GM12878 (cell line): Measurements from ENCODE around the gene XKR3. TPM values are rescaled to one million over a fixed set of nuclear protein-coding genes. Genes with fewer than 3 reads are reported as not detected.
"Not testable (repeated sequence)": the region's sequence is repeated elsewhere in the genome, so short reads cannot be mapped to it uniquely, and the experiment has no call there.

Source experiments
- ATAC-seq: fragments of 200-7000 bp; cut with Tn5 transposase; 3 replicates; pipeline ENCODE4 v1.9.1; 2020; ENCODE audit warnings: mild to moderate bottlenecking, moderate library complexity
- BruUV-seq: library from RNA; stranded (reverse); fragments of 400-500 nt; replicated peaks from 2 replicates; lab custom pipeline; 2021; lab: Mats Ljungman, UMichigan
- CTCF ChIA-PET: fragments of 300-600 bp; sonication (Branson Sonifier 250); formaldehyde crosslinking; extraction: SDS; loops from one replicate; lab custom pipeline; 2021; ENCODE audit warnings: inconsistent platforms; lab: Yijun Ruan, JAX
- POLR2A ChIA-PET: fragments of 350-600 bp; formaldehyde crosslinking; extraction: SDS; loops from one replicate; lab custom pipeline; 2021; ENCODE audit warnings: inconsistent platforms; lab: Charles Lee
- RAD21 ChIA-PET: fragments of 300-600 bp; sonication (Branson Sonifier 250); formaldehyde crosslinking; loops from one replicate; lab custom pipeline; 2023; ENCODE audit warnings: antibody characterized with exemption; ENCODE audit not compliant: unreplicated experiment; lab: Charles Lee
- SMC1A ChIA-PET: fragments of 300-600 bp; sonication (Branson Sonifier 250); formaldehyde crosslinking; loops from one replicate; lab custom pipeline; 2023; ENCODE audit not compliant: unreplicated experiment, uncharacterized antibody; lab: Charles Lee
- DNase-seq: peaks from one replicate; pipeline ENCODE4 v3.0.0-alpha.2; 2011; ENCODE audit warnings: low read depth, low spot score
- FAIRE-seq: peaks from 3 replicates; lab custom pipeline; 2011; peaks lifted over from hg19 to GRCh38; lab: Jason Lieb, UNC
- H2AFZ ChIP-seq: 2 replicates; pipeline ENCODE4 v1.6.0; 2011; ENCODE audit warnings: low read depth, low read length, control low read depth; ENCODE audit not compliant: control insufficient read depth
- H3K27ac ChIP-seq: 2 replicates; pipeline ENCODE4 v1.5.1; 2011; ENCODE audit warnings: control low read depth; ENCODE audit not compliant: control insufficient read depth, insufficient read depth
- H3K27me3 ChIP-seq, 2 experiments: replicated peaks in 1 of 2; 2 replicates each; pipeline versions ENCODE4 v1.6.0 to v1.6.1; 2011; ENCODE audit warnings: low read length in 1 of 2; ENCODE audit not compliant: control insufficient read depth in 2 of 2, insufficient read depth in 2 of 2
- H3K36me3 ChIP-seq, 2 experiments: 2 replicates each; pipeline ENCODE4 v1.5.1; 2011; ENCODE audit warnings: low read length in 1 of 2; ENCODE audit not compliant: control insufficient read depth in 2 of 2, insufficient read depth in 2 of 2
- H3K4me1 ChIP-seq: 2 replicates; pipeline ENCODE4 v1.6.1; 2011; ENCODE audit warnings: mild to moderate bottlenecking, low read length, moderate library complexity, mixed read lengths; ENCODE audit not compliant: control insufficient read depth, insufficient read depth
- H3K4me2 ChIP-seq: 2 replicates; pipeline ENCODE4 v1.6.0; 2011; ENCODE audit warnings: control low read depth; ENCODE audit not compliant: control insufficient read depth, insufficient read depth
- H3K4me3 ChIP-seq: fragments of 200-600 bp; sonication (generic); 2 replicates; pipeline ENCODE4 v1.5.1; 2016
- H3K79me2 ChIP-seq: 2 replicates; pipeline ENCODE4 v1.6.0; 2011; ENCODE audit warnings: low read length; ENCODE audit not compliant: control insufficient read depth, insufficient read depth
- H3K9ac ChIP-seq: 2 replicates; pipeline ENCODE4 v1.8.0; 2011; ENCODE audit warnings: low read length, control low read depth, mixed read lengths; ENCODE audit not compliant: control insufficient read depth, insufficient read depth
- H3K9me3 ChIP-seq: replicated peaks from 3 replicates; pipeline ENCODE4 v1.5.1; 2011; ENCODE audit warnings: mild to moderate bottlenecking, low read length; ENCODE audit not compliant: control insufficient read depth, insufficient read depth
- H4K20me1 ChIP-seq: 2 replicates; pipeline ENCODE4 v1.6.0; 2011; ENCODE audit not compliant: control insufficient read depth, insufficient read depth
- CHD1 ChIP-seq: IDR thresholded peaks from 2 replicates; pipeline ENCODE4 v1.6.1; 2012; ENCODE audit warnings: low read depth, low read length, improper control_type of control experiment
- HCFC1 ChIP-seq: fragments of 150-350 bp; IDR thresholded peaks from 2 replicates; pipeline ENCODE4 v1.6.1; 2014; ENCODE audit warnings: low read length
- HDAC2 ChIP-seq: fragments of 200-600 bp; sonication (generic); IDR thresholded peaks from 2 replicates; pipeline ENCODE4 v1.6.1; 2017
- IKZF1 ChIP-seq: fragments of 450-650 bp; conservative IDR thresholded peaks from 2 replicates; pipeline ENCODE4 v1.6.1; 2017; ENCODE audit warnings: antibody characterized with exemption, mild to moderate bottlenecking
- JUNB ChIP-seq: IDR thresholded peaks from 2 replicates; pipeline ENCODE4 v1.6.1; 2016; ENCODE audit warnings: antibody characterized with exemption, mild to moderate bottlenecking
- NRF1 ChIP-seq: conservative IDR thresholded peaks from 2 replicates; pipeline ENCODE4 v1.6.1; 2011; ENCODE audit warnings: mild to moderate bottlenecking, low read depth, low read length, improper control_type of control experiment
- SIX5 ChIP-seq: IDR thresholded peaks from 2 replicates; pipeline ENCODE4 v1.6.1; 2011; ENCODE audit warnings: mild to moderate bottlenecking, low read depth, low read length, moderate library complexity; ENCODE audit not compliant: severe bottlenecking
- SMC3 ChIP-seq: IDR thresholded peaks from 2 replicates; pipeline ENCODE4 v1.6.1; 2011; ENCODE audit warnings: low read length, improper control_type of control experiment, borderline replicate concordance
- STAT3 ChIP-seq: IDR thresholded peaks from 2 replicates; pipeline ENCODE4 v1.6.1; 2011; ENCODE audit warnings: low read depth, low read length, improper control_type of control experiment
- TARDBP ChIP-seq: IDR thresholded peaks from 2 replicates; pipeline ENCODE4 v1.6.1; 2016; ENCODE audit warnings: borderline replicate concordance
- WGBS: methylation state at CpG from one replicate; pipeline ENCODE4 v1.1.6; 2016; ENCODE audit warnings: low lambda C conversion rate; ENCODE audit not compliant: insufficient replicate concordance, insufficient coverage; ENCODE audit errors: missing lambda C conversion rate; 5-methylcytosine and 5-hydroxymethylcytosine counted together
- in situ Hi-C: fragments of 300-500 bp; cut with MboI; formaldehyde crosslinking; loops from 9 replicates; pipeline ENCODE4 v1.14.3; 2018; ENCODE audit warnings: mixed read lengths
- intact Hi-C: fragments of 100-400 bp; cut with micrococcal nuclease; formaldehyde crosslinking; loops from one replicate; pipeline ENCODE4 v1.14.2; 2022; ENCODE audit not compliant: unreplicated experiment
- polyA plus RNA-seq, 11 experiments: library from polyadenylated mRNA; depleted of rRNA in 4 of 11; unstranded in 6 of 11; stranded (reverse) in 5 of 11; fragments of >200 nt; fragmentation: Nextera tagmentation in 4 of 11; fragmentation: Illumina TruSeq in 1 of 11; extraction: Ambion mirVana in 4 of 11; extraction: Trizol in 1 of 11; gene quantifications; 1 replicate in 1 of 11; 2 replicates in 10 of 11; pipeline versions ENCODE4 v1.2.1 to v1.2.3, GENCODE V29; 2011 to 2016; ENCODE audit warnings: inconsistent platforms in 2 of 11, missing spikeins in 2 of 11, low read depth in 1 of 11
- total RNA-seq, 4 experiments: library from RNA; depleted of rRNA in 3 of 4; stranded (reverse); fragments of >200 nt in 3 of 4; fragmentation: Illumina TruSeq in 1 of 4; extraction: Trizol in 1 of 4; gene quantifications; 2 replicates each; pipeline versions ENCODE4 v1.2.1 to v1.2.3, GENCODE V29; 2013 to 2021
- TF ChIP-seq, protein P1 (sequence below): fragments of 450-650 bp; IDR thresholded peaks from 2 replicates; pipeline ENCODE4 v1.6.1; 2016; ENCODE audit warnings: mild to moderate bottlenecking

XKR3 gene
- total and polyA plus RNA-seq, 10 of the 15 experiments (the other 5 are each of a cell fraction or from before 2014, with no cell fraction given): 0.09 to 0.14 TPM; not detected in 8

DNA sequence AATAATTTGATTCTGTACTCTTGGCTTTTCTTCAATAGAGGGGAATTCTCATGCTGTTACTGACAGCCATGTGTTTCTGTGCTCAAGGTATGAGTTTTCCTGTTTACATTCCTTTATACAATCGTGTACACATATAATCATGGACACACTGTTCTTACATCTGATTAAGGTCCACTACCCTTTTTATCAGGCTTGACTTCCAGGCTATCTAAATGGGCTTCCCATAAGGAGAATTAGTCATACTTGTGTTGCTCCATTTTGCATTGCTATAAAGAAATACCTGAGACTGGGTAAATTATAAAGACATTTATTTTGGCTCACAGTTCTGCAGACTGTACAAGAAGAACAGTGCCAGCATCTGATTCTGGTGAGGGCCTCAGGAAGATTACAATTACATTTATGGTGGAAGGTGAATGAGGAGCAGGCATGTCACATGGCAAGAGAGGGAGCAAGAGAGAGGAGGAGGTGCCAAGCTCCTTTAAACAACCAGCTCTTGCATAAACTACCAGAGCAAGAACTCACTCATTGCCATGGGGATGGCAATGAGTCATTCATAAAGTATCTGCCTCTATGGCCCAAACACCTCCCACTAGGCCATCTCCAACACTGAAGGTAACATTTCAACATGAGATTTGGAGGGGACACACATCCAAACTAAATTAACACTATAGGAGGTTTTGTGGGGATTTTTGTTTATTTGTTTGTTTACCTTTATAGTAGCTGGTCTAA, 26.2 kb upstream of the XKR3 start:
- H3K79me2 ChIP-seq, H3K36me3 ChIP-seq, intact Hi-C loops, POLR2A ChIA-PET, CTCF ChIA-PET, H3K4me1 ChIP-seq, H3K9me3 ChIP-seq, H3K9ac ChIP-seq, H3K27ac ChIP-seq, FAIRE-seq, ATAC-seq, DNase-seq, H4K20me1 ChIP-seq, H2AFZ ChIP-seq, H3K27me3 ChIP-seq, H3K4me3 ChIP-seq, in situ Hi-C loops, SMC1A ChIA-PET, BruUV-seq, H3K4me2 ChIP-seq, RAD21 ChIA-PET: not testable (repeated sequence)
- WGBS: 6% methylated on average over 1 of the region's 1 CpG

DNA sequence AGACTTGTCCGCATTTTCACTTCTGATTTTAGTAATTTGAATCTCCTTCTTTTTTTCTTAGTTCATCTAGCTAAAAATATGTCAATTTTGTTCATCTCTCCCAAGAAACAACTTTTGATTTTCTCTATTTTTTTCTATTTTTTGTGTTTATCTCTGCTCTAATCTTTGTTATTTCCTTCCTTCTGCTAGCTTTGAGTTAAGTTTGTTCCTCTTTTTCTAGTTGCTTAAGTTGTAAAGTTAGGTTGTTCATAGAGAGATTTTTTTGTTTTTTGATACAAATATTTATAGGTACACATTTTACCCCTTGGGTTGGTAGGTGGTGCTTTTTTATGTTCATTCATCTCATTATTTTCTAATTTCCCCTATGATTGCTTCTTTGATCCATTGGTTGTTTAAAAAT, 22.1 kb upstream of the XKR3 start:
- ChIA-PET CTCF (no interaction called here), SMC1A (interaction anchor here (0.6 kb wide), 1 partner anchor 627 kb away, joined by 3 read pairs; no protein-coding TSS in a partner anchor), POLR2A (no interaction called here), RAD21 (no interaction called here)
- H3K36me3 ChIP-seq: no peaks in the 10 kb centered on the region
- ATAC-seq: no peak
- no peak overlapping the region for H3K27ac ChIP-seq
- no peak for FAIRE-seq
- no peaks in the 10 kb centered on the region for H3K9me3 ChIP-seq
- in situ Hi-C loops: no loop called here
- no peak overlapping the region for H2AFZ ChIP-seq
- H3K27me3 ChIP-seq: no peaks in the 10 kb centered on the region
- H3K4me2 ChIP-seq: no peak overlapping the region
- H3K9ac ChIP-seq: no peak overlapping the region
- no TSS peak for BruUV-seq
- no peaks in the 10 kb centered on the region for H3K79me2 ChIP-seq
- intact Hi-C loops: no loop called here
- WGBS: 0% methylated on average over 1 of the region's 1 CpG
- no peak overlapping the region for H3K4me3 ChIP-seq
- DNase-seq: no peak
- no peaks in the 10 kb centered on the region for H3K4me1 ChIP-seq
- H4K20me1 ChIP-seq: no peaks in the 10 kb centered on the region
- no peak for TF ChIP-seq STAT3
- TF ChIP-seq TARDBP: no peak
- TF ChIP-seq CHD1: no peak
- TF ChIP-seq SIX5: no peak
- TF ChIP-seq HDAC2: no peak
- no peak for TF ChIP-seq HCFC1
- no peak for TF ChIP-seq JUNB
- no peak for TF ChIP-seq NRF1
- no peak for TF ChIP-seq SMC3
- TF ChIP-seq, protein P1, sequence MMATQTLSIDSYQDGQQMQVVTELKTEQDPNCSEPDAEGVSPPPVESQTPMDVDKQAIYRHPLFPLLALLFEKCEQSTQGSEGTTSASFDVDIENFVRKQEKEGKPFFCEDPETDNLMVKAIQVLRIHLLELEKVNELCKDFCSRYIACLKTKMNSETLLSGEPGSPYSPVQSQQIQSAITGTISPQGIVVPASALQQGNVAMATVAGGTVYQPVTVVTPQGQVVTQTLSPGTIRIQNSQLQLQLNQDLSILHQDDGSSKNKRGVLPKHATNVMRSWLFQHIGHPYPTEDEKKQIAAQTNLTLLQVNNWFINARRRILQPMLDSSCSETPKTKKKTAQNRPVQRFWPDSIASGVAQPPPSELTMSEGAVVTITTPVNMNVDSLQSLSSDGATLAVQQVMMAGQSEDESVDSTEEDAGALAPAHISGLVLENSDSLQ: no peak
- no peak for TF ChIP-seq IKZF1
